Osteoblast (primary cell): ENCODE data around the gene RASAL3. TPM values are rescaled to one million over a fixed set of nuclear protein-coding genes. Genes with fewer than 3 reads are reported as not detected.

Source experiments
- DNase-seq: peaks from one replicate; pipeline ENCODE4 v3.0.0; 2011; ENCODE audit warnings: low spot score, mixed read lengths; ENCODE audit not compliant: insufficient read length; ENCODE audit errors: missing footprints
- H2AFZ ChIP-seq: 2 replicates; pipeline ENCODE4 v1.6.0; 2011; ENCODE audit warnings: mild to moderate bottlenecking, low read length
- H3K27ac ChIP-seq: 2 replicates; pipeline ENCODE4 v1.5.1; 2011; ENCODE audit warnings: mild to moderate bottlenecking, low read depth, low read length, moderate library complexity
- H3K27me3 ChIP-seq: 2 replicates; pipeline ENCODE4 v1.6.0; 2012; ENCODE audit warnings: mild to moderate bottlenecking, control low read depth, inconsistent platforms, low read length, moderate library complexity; ENCODE audit not compliant: insufficient read depth
- H3K36me3 ChIP-seq: 2 replicates; pipeline ENCODE4 v1.5.1; 2011; ENCODE audit warnings: mild to moderate bottlenecking, low read length, control low read depth, moderate library complexity; ENCODE audit not compliant: insufficient read depth
- H3K4me1 ChIP-seq: 2 replicates; pipeline ENCODE4 v1.5.1; 2011; ENCODE audit warnings: mild to moderate bottlenecking, low read length, control low read depth, moderate library complexity; ENCODE audit not compliant: insufficient read depth
- H3K4me2 ChIP-seq: 2 replicates; pipeline ENCODE4 v1.6.0; 2011; ENCODE audit warnings: mild to moderate bottlenecking, low read length; ENCODE audit not compliant: insufficient read depth
- H3K4me3 ChIP-seq: fragments of 200-600 bp; sonication (generic); 3 replicates; pipeline ENCODE4 v1.5.1; 2012; ENCODE audit warnings: mild to moderate bottlenecking, low read length, inconsistent platforms; ENCODE audit not compliant: insufficient read depth
- H3K79me2 ChIP-seq: 2 replicates; pipeline ENCODE4 v1.6.0; 2012; ENCODE audit warnings: mild to moderate bottlenecking, low read length, control low read depth, inconsistent platforms; ENCODE audit not compliant: insufficient read depth
- H3K9me3 ChIP-seq: 2 replicates; pipeline ENCODE4 v1.5.1; 2011; ENCODE audit warnings: low read depth, low read length, control low read depth
- H4K20me1 ChIP-seq: 2 replicates; pipeline ENCODE4 v1.6.0; 2012; ENCODE audit warnings: mild to moderate bottlenecking, low read length, control low read depth; ENCODE audit not compliant: insufficient read depth
- total RNA-seq: library from RNA; depleted of rRNA; stranded (reverse); fragments of >200 nt; gene quantifications from 2 replicates; pipeline ENCODE4 v1.2.3, GENCODE V29; 2012
- TF ChIP-seq, protein P1 (sequence below): IDR thresholded peaks from 2 replicates; pipeline ENCODE4 v1.5.1; 2011; ENCODE audit warnings: mild to moderate bottlenecking, low read depth, low read length, moderate library complexity; ENCODE audit errors: extremely low read depth

The RASAL3 gene
- total RNA-seq, 1 donor: under 0.01 TPM

DNA sequence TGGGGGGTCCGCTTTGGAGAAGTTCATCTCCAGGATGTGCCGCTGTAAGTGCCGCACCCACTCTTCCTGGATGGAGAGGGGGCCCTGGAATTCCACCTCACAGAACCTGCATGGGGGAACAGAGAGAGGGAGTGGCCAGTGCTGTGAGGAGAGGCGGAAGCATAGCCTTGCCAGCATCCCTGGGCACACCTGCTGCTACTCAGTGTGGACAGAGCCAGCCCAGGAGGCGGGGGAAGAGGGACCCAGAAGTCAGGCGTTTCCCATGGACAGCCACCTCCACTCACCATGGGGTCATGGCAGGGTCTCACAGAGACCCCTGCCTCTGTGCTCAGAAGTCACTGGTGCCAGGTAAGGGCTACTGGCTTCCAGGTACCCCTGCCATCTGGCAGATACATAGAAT lies 41.2 kb downstream of the RASAL3 start:
- Histone ChIP-seq H3K4me1 (peaks cover 8% of the 10 kb centered on the region), H2AFZ (no peak overlapping the region), H3K27ac (no peak overlapping the region), H3K9me3 (no peaks in the 10 kb centered on the region), H4K20me1 (peaks cover 11% of the 10 kb centered on the region), H3K4me3 (no peak overlapping the region), H3K79me2 (peaks cover 20% of the 10 kb centered on the region), H3K36me3 (peaks cover 39% of the 10 kb centered on the region), H3K27me3 (no peaks in the 10 kb centered on the region), H3K4me2 (no peak overlapping the region)
- DNase-seq: peak; percentile 52
- TF ChIP-seq, protein P1, sequence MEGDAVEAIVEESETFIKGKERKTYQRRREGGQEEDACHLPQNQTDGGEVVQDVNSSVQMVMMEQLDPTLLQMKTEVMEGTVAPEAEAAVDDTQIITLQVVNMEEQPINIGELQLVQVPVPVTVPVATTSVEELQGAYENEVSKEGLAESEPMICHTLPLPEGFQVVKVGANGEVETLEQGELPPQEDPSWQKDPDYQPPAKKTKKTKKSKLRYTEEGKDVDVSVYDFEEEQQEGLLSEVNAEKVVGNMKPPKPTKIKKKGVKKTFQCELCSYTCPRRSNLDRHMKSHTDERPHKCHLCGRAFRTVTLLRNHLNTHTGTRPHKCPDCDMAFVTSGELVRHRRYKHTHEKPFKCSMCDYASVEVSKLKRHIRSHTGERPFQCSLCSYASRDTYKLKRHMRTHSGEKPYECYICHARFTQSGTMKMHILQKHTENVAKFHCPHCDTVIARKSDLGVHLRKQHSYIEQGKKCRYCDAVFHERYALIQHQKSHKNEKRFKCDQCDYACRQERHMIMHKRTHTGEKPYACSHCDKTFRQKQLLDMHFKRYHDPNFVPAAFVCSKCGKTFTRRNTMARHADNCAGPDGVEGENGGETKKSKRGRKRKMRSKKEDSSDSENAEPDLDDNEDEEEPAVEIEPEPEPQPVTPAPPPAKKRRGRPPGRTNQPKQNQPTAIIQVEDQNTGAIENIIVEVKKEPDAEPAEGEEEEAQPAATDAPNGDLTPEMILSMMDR: no peak

GRCh38 chr19:15422296-15423075 lies 41.9 kb downstream of the RASAL3 start:
- Histone ChIP-seq H2AFZ (no peak overlapping the region), H3K79me2 (peaks cover 20% of the 10 kb centered on the region), H3K27ac (no peak overlapping the region), H3K4me3 (no peak overlapping the region), H3K27me3 (no peaks in the 10 kb centered on the region), H3K9me3 (no peaks in the 10 kb centered on the region), H3K4me1 (peaks cover 12% of the 10 kb centered on the region), H4K20me1 (peaks cover 17% of the 10 kb centered on the region), H3K36me3 (peaks cover 39% of the 10 kb centered on the region), H3K4me2 (no peak overlapping the region)
- peak; percentile 79 for DNase-seq
- TF ChIP-seq, protein P1: no peak

GRCh38 chr19:15421721-15422260 lies 42.6 kb downstream of the RASAL3 start:
- Histone ChIP-seq H3K4me3 (no peak overlapping the region), H3K79me2 (peaks cover 21% of the 10 kb centered on the region), H3K27ac (no peak overlapping the region), H2AFZ (no peak overlapping the region), H3K4me2 (no peak overlapping the region), H4K20me1 (peaks cover 24% of the 10 kb centered on the region), H3K27me3 (no peaks in the 10 kb centered on the region), H3K4me1 (peaks cover 19% of the 10 kb centered on the region), H3K9me3 (no peaks in the 10 kb centered on the region), H3K36me3 (peaks cover 34% of the 10 kb centered on the region)
- DNase-seq: peak; percentile 84
- TF ChIP-seq, protein P1: no peak

- Histone ChIP-seq H3K79me2 (peaks cover 26% of the 10 kb centered on the region), H3K27ac (no peak overlapping the region), H3K36me3 (peaks cover 32% of the 10 kb centered on the region), H3K27me3 (no peaks in the 10 kb centered on the region), H3K9me3 (no peaks in the 10 kb centered on the region), H2AFZ (no peak overlapping the region), H4K20me1 (peaks cover 26% of the 10 kb centered on the region), H3K4me2 (no peak overlapping the region), H3K4me1 (peaks cover 21% of the 10 kb centered on the region), H3K4me3 (no peak overlapping the region)
- no peak for DNase-seq
- TF ChIP-seq, protein P1: no peak
Observed at GRCh38 chr19:15421136-15421695, 43.1 kb downstream of the RASAL3 start.
